ENCODE results near the gene RNF5.
A peak's percentile ranks its signal among the peaks of the same experiment; 100 is the strongest.

RNF5 gene

GRCh38 chr6:32215617-32216016 is 37.4 kb downstream of the RNF5 start:
- H4K20me1 ChIP-seq: no peaks in the 10 kb centered on the region
- no peaks in the 10 kb centered on the region for H3K36me3 ChIP-seq
- no peak for TF ChIP-seq Cebpa-rat (IDR thresholded peaks at IDR 0.05)
- H3K27ac ChIP-seq: no peak overlapping the region
- no peak overlapping the region for H3K4me2 ChIP-seq
- H3K4me1 ChIP-seq: 0 out of 20 replicates have a peak, but pooled peaks cover 0 to 3% (median 0%) of the 10 kb centered on the region in 10 experiments
- H3K9me3 ChIP-seq (replicated peaks in 1 of 11): no peaks in the 10 kb centered on the region
- no peak overlapping the region for H3K4me3 ChIP-seq
- H3K27me3 ChIP-seq: no peaks in the 10 kb centered on the region
- H3K9ac ChIP-seq: no peak overlapping the region

- H3K9ac ChIP-seq: no peak overlapping the region
- H3K9me3 ChIP-seq (replicated peaks in 1 of 11): no peaks in the 10 kb centered on the region
- no peaks in the 10 kb centered on the region for H3K36me3 ChIP-seq
- no peaks in the 10 kb centered on the region for H3K27me3 ChIP-seq
- TF ChIP-seq Cebpa-rat (IDR thresholded peaks at IDR 0.05): no peak
- H3K4me3 ChIP-seq: no peak overlapping the region
- H3K4me1 ChIP-seq: 0 out of 20 replicates have a peak, but pooled peaks cover 0 to 3% (median 0%) of the 10 kb centered on the region in 10 experiments
- no peaks in the 10 kb centered on the region for H4K20me1 ChIP-seq
- no peak overlapping the region for H3K27ac ChIP-seq
- H3K4me2 ChIP-seq: no peak overlapping the region
These were observed 38.1 kb downstream of the RNF5 start for GRCh38 chr6:32216285-32216684.

DNA sequence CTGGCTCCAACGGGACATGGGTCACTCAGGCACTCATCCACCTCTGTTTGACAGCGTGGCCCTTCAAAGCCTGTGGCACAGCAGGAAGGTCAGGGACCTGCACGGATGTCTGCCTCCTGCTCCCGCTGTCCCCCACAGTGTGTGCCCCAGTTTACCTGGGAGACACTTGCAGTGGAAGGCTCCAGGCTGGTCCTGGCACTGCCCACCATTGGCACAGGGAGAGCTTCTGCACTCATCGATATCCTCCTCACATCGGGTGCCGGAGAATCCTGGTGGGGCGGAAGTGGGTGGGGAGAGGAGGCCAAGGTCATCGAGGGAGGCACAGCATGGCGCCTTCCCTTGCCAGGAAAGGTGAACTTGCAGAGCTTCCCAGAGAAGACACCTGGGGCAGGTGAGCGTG is 38.8 kb downstream of the RNF5 start:
- Histone ChIP-seq H3K27me3 (no peaks in the 10 kb centered on the region), H4K20me1 (no peaks in the 10 kb centered on the region), H3K4me2 (no peak overlapping the region), H3K36me3 (no peaks in the 10 kb centered on the region), H3K9ac (no peak overlapping the region), H3K4me3 (no peak overlapping the region), H3K9me3 (replicated peaks in 1 of 11) (no peaks in the 10 kb centered on the region), H3K27ac (no peak overlapping the region), H3K4me1 (peaks cover 0 to 3% (median 0%) of the 10 kb centered on the region in 10 experiments; a peak in 1 of 20 replicates)
- TF ChIP-seq Cebpa-rat (IDR thresholded peaks at IDR 0.05): no peak

GRCh38 chr6:32218167-32218566 is 40.0 kb downstream of the RNF5 start:
- no peak overlapping the region for H3K4me2 ChIP-seq

DNA sequence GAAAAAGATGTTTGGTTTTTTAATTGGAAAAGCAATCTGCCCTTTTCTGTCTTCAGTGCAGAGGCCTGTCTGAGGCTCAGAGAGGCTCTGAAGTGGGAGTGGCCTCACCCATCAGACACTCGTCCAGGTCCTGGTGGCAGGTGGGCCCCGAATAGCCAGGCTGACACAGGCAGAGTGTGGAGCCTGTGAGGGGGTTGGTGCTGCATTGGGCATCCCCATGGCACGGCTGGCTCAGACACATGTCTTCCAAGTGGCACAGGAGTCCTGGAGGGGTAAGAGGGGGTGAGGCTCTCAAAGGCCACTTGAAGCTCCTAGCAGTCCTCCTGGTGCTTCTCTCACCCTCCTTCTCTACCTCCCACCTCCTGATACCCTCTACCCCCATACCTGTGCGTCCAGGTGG is 41.8 kb downstream of the RNF5 start:
- Histone ChIP-seq H3K27me3 (no peaks in the 10 kb centered on the region), H3K9ac (no peak overlapping the region), H3K9me3 (replicated peaks in 1 of 11) (no peaks in the 10 kb centered on the region), H4K20me1 (no peaks in the 10 kb centered on the region), H3K4me2 (no peak overlapping the region), H3K4me3 (no peak overlapping the region), H3K27ac (no peak overlapping the region), H3K4me1 (peaks cover 4 to 20% (median 8%) of the 10 kb centered on the region in 10 experiments; a peak in 12 of 20 replicates), H3K36me3 (no peaks in the 10 kb centered on the region)
- TF ChIP-seq Cebpa-rat (IDR thresholded peaks at IDR 0.05): no peak

More at GRCh38 chr6:32218167-32218566, 40.0 kb downstream of the RNF5 start:
- H3K36me3 ChIP-seq: no peaks in the 10 kb centered on the region
- TF ChIP-seq Cebpa-rat (IDR thresholded peaks at IDR 0.05): no peak
- no peak overlapping the region for H3K9ac ChIP-seq
- no peaks in the 10 kb centered on the region for H3K27me3 ChIP-seq
- H4K20me1 ChIP-seq: no peaks in the 10 kb centered on the region
- H3K4me1 ChIP-seq: peaks cover 4 to 11% (median 9%) of the 10 kb centered on the region in 10 experiments; a peak in 12 of 20 replicates
- no peak overlapping the region for H3K4me3 ChIP-seq
- no peaks in the 10 kb centered on the region for H3K9me3 ChIP-seq (replicated peaks in 1 of 11)
- no peak overlapping the region for H3K27ac ChIP-seq

- Histone ChIP-seq H3K27me3 (no peaks in the 10 kb centered on the region), H3K36me3 (no peaks in the 10 kb centered on the region), H3K9ac (no peak overlapping the region), H3K27ac (no peak overlapping the region; a peak in 1 of 22 replicates), H3K4me2 (peak overlapping the region in 8 of 11 experiments; percentile 12 to 59 (median 34); a peak in 8 of 22 replicates), H3K9me3 (replicated peaks in 1 of 11) (no peaks in the 10 kb centered on the region), H3K4me1 (peaks cover 4 to 20% (median 9%) of the 10 kb centered on the region in 10 experiments; a peak in 13 of 20 replicates), H4K20me1 (no peaks in the 10 kb centered on the region), H3K4me3 (no peak overlapping the region)
- no peak for TF ChIP-seq Cebpa-rat (IDR thresholded peaks at IDR 0.05)
These were observed 44.4 kb downstream of the RNF5 start for GRCh38 chr6:32222333-32223230.

DNA sequence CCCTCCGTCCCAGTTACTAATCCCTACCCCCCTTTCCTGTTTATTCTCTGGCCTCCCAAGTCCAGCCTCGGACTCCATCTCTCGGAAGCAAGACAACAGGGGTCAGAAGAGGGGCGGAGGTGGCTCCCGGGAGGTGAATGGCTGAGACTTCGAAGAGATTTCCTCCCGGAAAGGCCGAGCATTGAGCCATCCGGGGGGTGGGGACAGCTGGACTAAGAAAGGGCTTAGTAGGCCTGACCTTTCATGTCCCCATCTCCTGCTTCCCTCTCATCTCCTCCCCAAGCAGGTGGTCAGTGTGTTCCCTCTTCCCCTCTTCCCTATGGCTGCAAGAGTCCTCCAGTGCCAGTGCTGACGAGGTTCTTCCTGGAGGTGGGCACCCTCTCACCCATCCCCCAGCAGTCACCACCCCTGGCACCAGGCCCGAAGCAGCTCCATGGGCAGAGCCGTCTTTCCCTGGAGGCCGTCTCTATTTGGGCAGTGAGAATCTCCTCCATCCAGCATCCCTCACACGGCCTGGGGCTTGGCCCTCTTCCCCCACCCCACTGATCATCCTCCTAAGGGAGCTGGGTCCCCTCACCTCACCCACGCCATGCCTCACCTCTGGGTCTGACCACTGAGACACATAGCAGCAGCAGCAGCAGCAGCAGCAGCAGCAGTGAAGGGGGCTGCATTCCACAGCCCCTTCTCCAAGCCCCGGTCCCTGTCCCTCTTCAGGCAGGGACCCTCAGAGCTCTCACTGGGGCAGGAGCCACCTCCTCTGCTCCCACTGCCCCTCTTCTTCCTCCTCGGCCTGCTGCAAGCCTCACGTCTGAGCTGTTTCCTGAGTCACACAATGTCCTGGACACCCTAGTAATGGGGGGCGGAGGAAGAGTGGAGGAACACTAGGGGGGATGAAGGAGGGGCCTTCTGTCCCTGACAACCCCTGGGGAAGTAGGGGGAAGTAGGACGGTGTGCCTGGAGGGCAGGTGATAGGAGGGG is 45.3 kb downstream of the RNF5 start, which contains the start of gene NOTCH4:
Gene NOTCH4, minus strand, starts transcription at position 810 of the 978 bp plus-strand sequence. Its CDS starts 139 bp downstream, at position 671.
- H3K4me3 ChIP-seq: no peak within 1 kb of the TSS
- H3K4me1 ChIP-seq: peaks cover 4 to 20% (median 9%) of the 10 kb centered on the region in 10 experiments; a peak in 13 of 20 replicates
- H3K27me3 ChIP-seq: no peaks in the 10 kb centered on the region
- TF ChIP-seq Cebpa-rat (IDR thresholded peaks at IDR 0.05): no peak
- H3K36me3 ChIP-seq: no peaks in the 10 kb centered on the region
- peak within 1 kb of the TSS in 3 of 11 experiments; percentile 33 to 59 (median 35); a peak in 5 of 22 replicates for H3K4me2 ChIP-seq
- H3K9ac ChIP-seq: no peak within 1 kb of the TSS
- no peaks in the 10 kb centered on the region for H4K20me1 ChIP-seq
- H3K9me3 ChIP-seq (replicated peaks in 1 of 11): no peaks in the 10 kb centered on the region
- H3K27ac ChIP-seq: no peak within 1 kb of the TSS

GRCh38 chr6:32224696-32225095 is 46.5 kb downstream of the RNF5 start:
- no peak for TF ChIP-seq Cebpa-rat (IDR thresholded peaks at IDR 0.05)
- Histone ChIP-seq H3K27me3 (no peaks in the 10 kb centered on the region), H3K36me3 (no peaks in the 10 kb centered on the region), H4K20me1 (no peaks in the 10 kb centered on the region), H3K9me3 (replicated peaks in 1 of 11) (no peaks in the 10 kb centered on the region), H3K9ac (no peak overlapping the region), H3K4me2 (no peak overlapping the region), H3K27ac (no peak overlapping the region), H3K4me3 (no peak overlapping the region), H3K4me1 (peaks cover 4 to 20% (median 9%) of the 10 kb centered on the region in 10 experiments; a peak in 13 of 20 replicates)

DNA sequence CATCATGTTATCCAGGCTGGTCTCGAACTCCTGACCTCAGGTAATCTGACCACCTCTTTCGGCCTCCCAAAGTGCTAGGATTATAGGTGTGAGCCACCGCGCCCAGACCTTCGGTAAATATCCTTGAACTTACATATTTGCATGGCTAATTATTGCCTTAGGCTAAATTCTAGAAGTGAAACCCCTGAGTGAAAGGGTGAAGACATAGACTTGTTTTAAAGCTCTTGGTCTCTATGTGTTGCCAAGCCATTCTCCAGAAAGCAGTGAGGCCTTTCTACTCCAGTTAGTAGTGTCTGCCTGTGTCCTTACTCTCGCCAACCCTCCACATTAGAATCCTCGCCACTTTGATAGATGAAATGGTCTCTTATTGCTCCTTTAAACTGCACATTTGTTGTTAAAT is 48.2 kb downstream of the RNF5 start:
- Histone ChIP-seq H3K27ac (no peak overlapping the region), H3K4me3 (no peak overlapping the region), H3K4me2 (no peak overlapping the region), H4K20me1 (no peaks in the 10 kb centered on the region), H3K9ac (no peak overlapping the region), H3K36me3 (no peaks in the 10 kb centered on the region), H3K27me3 (no peaks in the 10 kb centered on the region), H3K9me3 (replicated peaks in 1 of 11) (no peaks in the 10 kb centered on the region), H3K4me1 (peaks cover 4 to 20% (median 9%) of the 10 kb centered on the region in 10 experiments; a peak in 13 of 20 replicates)
- TF ChIP-seq Cebpa-rat (IDR thresholded peaks at IDR 0.05): no peak

Measured in BLaER1 treated with 17β-estradiol and CSF1 and Interleukin-3, amounts not matched to agents 10 nM and 100 nM (cell line).